Naive thymus-derived CD4-positive, alpha-beta T cell (primary cell): ENCODE data around the gene CSAG1. TPM values are rescaled to one million over a fixed set of nuclear protein-coding genes. Genes with fewer than 3 reads are reported as not detected.
"Not testable (repeated sequence)": the region's sequence is repeated elsewhere in the genome, so short reads cannot be mapped to it uniquely, and the experiment has no call there.

Source experiments
- ATAC-seq: fragments of 150-1000 bp; cut with Tn5 transposase; 2 replicates; pipeline ENCODE4 v1.10.0; 2021; ENCODE audit warnings: mild to moderate bottlenecking, moderate library complexity
- CTCF ChIA-PET: fragments of 350-600 bp; sonication (Branson Sonifier 250); formaldehyde crosslinking; loops from one replicate; lab custom pipeline; 2021; ENCODE audit warnings: antibody characterized with exemption; lab: Charles Lee
- POLR2A ChIA-PET: fragments of 350-600 bp; sonication (Branson Sonifier 250); formaldehyde crosslinking; loops from one replicate; lab custom pipeline; 2021; ENCODE audit warnings: antibody characterized with exemption, inconsistent platforms; lab: Charles Lee
- DNase-seq, 9 donors: peaks; one replicate each; pipeline versions ENCODE4 v3.0.0 to v3.0.0-alpha.2; 2020 to 2022; ENCODE audit warnings: mixed read lengths in 1 of 9
- H3K27ac ChIP-seq: one replicate; pipeline ENCODE4 v1.7.0; 2013; ENCODE audit warnings: mild to moderate bottlenecking, low read depth, low read length, moderate library complexity
- H3K27me3 ChIP-seq, 2 donors: one replicate each; pipeline ENCODE4 v1.7.0; 2013; ENCODE audit warnings: low read length in 2 of 2, mild to moderate bottlenecking in 2 of 2, moderate library complexity in 2 of 2; ENCODE audit not compliant: control insufficient read depth in 2 of 2, insufficient read depth in 2 of 2
- H3K36me3 ChIP-seq, 3 experiments: 1 replicate in 2 of 3; 2 replicates in 1 of 3; pipeline ENCODE4 v1.7.0; 2013; ENCODE audit warnings: low read length in 3 of 3, mild to moderate bottlenecking in 3 of 3, moderate library complexity in 1 of 3; ENCODE audit not compliant: insufficient read depth in 3 of 3, control insufficient read depth in 2 of 3
- H3K4me1 ChIP-seq, 2 donors: one replicate each; pipeline ENCODE4 v1.7.0; 2013; ENCODE audit warnings: low read length in 2 of 2, mild to moderate bottlenecking in 2 of 2, moderate library complexity in 1 of 2; ENCODE audit not compliant: control insufficient read depth in 2 of 2, insufficient read depth in 2 of 2
- H3K4me3 ChIP-seq: 2 replicates; pipeline ENCODE4 v1.7.0; 2013; ENCODE audit warnings: mild to moderate bottlenecking, low read length
- H3K9me3 ChIP-seq, 3 experiments: 1 replicate in 2 of 3; 2 replicates in 1 of 3; pipeline ENCODE4 v1.7.0; 2013; ENCODE audit warnings: low read length in 3 of 3; ENCODE audit not compliant: control insufficient read depth in 2 of 3
- H3K27ac Mint-ChIP-seq, 9 donors: one replicate each; pipeline ENCODE4 v1.8.0; 2020 to 2022; ENCODE audit warnings: mixed read lengths in 9 of 9, mild to moderate bottlenecking in 8 of 9, moderate library complexity in 5 of 9, inconsistent platforms in 2 of 9
- H3K27me3 Mint-ChIP-seq, 5 donors: one replicate each; pipeline ENCODE4 v1.8.0; 2021 to 2022; ENCODE audit warnings: mixed read lengths in 5 of 5, mild to moderate bottlenecking in 1 of 5
- H3K36me3 Mint-ChIP-seq, 5 donors: one replicate each; pipeline ENCODE4 v1.8.0; 2020 to 2022; ENCODE audit warnings: mixed read lengths in 5 of 5, mild to moderate bottlenecking in 3 of 5, inconsistent platforms in 1 of 5
- H3K4me1 Mint-ChIP-seq, 7 donors: one replicate each; pipeline ENCODE4 v1.8.0; 2020 to 2022; ENCODE audit warnings: mixed read lengths in 7 of 7, mild to moderate bottlenecking in 3 of 7, inconsistent platforms in 1 of 7
- H3K4me3 Mint-ChIP-seq, 10 donors: one replicate each; pipeline ENCODE4 v1.8.0; 2020 to 2022; ENCODE audit warnings: mild to moderate bottlenecking in 10 of 10, mixed read lengths in 10 of 10, moderate library complexity in 6 of 10, inconsistent platforms in 2 of 10
- H3K9me3 Mint-ChIP-seq, 11 donors: one replicate each; pipeline ENCODE4 v1.8.0; 2020 to 2022; ENCODE audit warnings: mixed read lengths in 11 of 11, mild to moderate bottlenecking in 4 of 11, inconsistent platforms in 1 of 11, moderate library complexity in 1 of 11
- intact Hi-C, 2 donors: fragments of 100-400 bp; cut with micrococcal nuclease; formaldehyde crosslinking; loops; one replicate each; pipeline ENCODE4 v1.15.1; 2023
- polyA plus RNA-seq, 2 donors: library from polyadenylated mRNA; unstranded; fragments of 300-500 nt; fragmentation: Illumina TruSeq; gene quantifications; one replicate each; pipeline ENCODE4 v1.2.3, GENCODE V29; 2021
- total RNA-seq, 6 experiments: library from RNA in 5 of 6; stranded (reverse) in 5 of 6; gene quantifications; 1 replicate in 5 of 6; 2 replicates in 1 of 6; pipeline ENCODE4 v1.2.3 and lab custom pipeline; 2021 to 2026

CSAG1 gene
- total and polyA plus RNA-seq, 7 experiments from 2014 or later = not detected

DNA sequence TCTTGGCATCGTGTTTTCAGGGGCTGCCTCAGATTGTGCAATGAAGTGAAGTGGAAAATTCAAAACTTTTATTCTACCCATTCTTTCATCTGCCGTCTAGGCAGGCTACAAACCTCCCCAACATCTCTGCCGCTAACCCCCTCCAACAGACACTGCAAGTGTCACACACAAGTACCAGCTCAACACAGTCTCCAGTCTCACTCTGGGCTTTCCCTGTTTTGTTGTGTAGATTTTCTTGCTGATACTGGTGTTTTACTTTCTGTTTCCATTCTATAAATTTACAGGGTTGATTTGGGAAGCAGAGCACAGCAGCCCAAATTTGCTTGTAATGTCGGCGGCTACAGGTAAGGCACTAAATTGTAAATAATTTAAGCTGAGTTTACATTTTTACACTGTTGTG, 21.4 kb upstream of the CSAG1 start:
- CTCF ChIA-PET, H3K36me3 ChIP-seq, intact Hi-C loops, H3K27me3 ChIP-seq, H3K4me3 ChIP-seq, H3K4me3 Mint-ChIP-seq, H3K36me3 Mint-ChIP-seq, H3K4me1 Mint-ChIP-seq, H3K4me1 ChIP-seq, H3K27ac Mint-ChIP-seq, POLR2A ChIA-PET, H3K9me3 Mint-ChIP-seq, H3K9me3 ChIP-seq, H3K27ac ChIP-seq, DNase-seq, H3K27me3 Mint-ChIP-seq, ATAC-seq: not testable (repeated sequence)

DNA sequence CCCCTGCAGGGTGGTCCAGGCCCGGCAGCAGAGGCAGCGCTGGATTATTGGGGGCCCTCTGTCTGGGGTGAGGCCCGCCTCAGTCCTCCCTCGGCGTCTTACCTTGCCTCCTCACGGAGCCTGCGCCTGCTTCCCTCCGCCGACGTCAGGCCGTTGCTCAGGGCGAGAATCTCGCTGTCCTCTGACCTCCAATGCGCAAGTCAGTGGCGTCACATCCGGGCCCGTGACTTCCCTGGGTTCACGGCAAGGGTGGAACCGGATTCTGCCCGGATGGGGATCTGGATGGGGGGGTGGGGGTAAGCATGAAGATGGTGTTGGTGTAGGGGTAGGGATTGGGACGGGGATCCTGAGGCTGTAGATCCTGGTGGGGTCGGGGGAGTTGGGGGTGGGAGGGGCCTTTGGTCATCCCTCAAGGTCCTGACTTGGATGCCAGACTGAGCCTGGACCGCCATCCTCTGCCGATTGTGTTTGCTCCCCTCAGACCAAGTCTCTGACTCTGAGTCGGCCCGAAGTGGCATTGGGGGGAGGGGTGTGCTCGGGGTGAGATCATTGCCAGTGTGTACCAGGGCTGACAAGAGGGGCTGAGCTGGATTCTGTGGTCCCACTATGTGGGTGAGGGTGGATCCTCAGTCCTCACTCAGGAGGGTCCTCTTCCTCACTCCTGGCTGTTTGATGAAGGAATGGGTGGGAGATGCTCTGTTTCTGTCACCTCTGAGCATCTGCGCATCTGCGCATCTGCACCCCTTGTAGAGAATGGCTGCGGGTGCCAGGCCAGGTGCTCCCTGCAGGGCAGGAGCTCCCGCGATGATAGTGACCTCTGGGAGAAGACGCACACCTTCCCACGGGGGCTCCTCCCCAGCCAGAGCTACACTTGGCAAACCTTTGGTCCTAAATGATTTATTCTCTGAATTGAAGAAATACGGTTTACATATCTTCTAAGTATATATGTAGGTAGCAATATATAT, 20.4 kb upstream of the CSAG1 start, which contains the start of gene MAGEA2:
Gene MAGEA2, minus strand, starts transcription at position 157 of the 965 bp plus-strand sequence. CDS start 2,479 bp downstream, outside the sequence.
- H3K9me3 ChIP-seq, H3K4me3 Mint-ChIP-seq, CTCF ChIA-PET, H3K36me3 Mint-ChIP-seq, H3K27me3 ChIP-seq, POLR2A ChIA-PET, DNase-seq, H3K36me3 ChIP-seq, H3K4me1 ChIP-seq, H3K4me1 Mint-ChIP-seq, ATAC-seq, H3K27ac ChIP-seq, H3K4me3 ChIP-seq, H3K9me3 Mint-ChIP-seq, H3K27ac Mint-ChIP-seq, intact Hi-C loops, H3K27me3 Mint-ChIP-seq: not testable (repeated sequence)

GRCh38 chrX:152738560-152738959, 5.0 kb upstream of the CSAG1 start:
- H3K27ac ChIP-seq = no peak overlapping the region
- intact Hi-C loops = no loop called here
- no peaks in the 10 kb centered on the region for H3K9me3 ChIP-seq
- Mint-ChIP-seq H3K36me3 (no peaks in the 10 kb centered on the region), H3K9me3 (peaks cover 0 to 2% (median 0%) of the 10 kb centered on the region in 11 donors), H3K27ac (no peak overlapping the region), H3K4me1 (no peaks in the 10 kb centered on the region), H3K4me3 (no peak overlapping the region), H3K27me3 (peaks cover 0 to 8% (median 0%) of the 10 kb centered on the region in 5 donors)
- no peaks in the 10 kb centered on the region for H3K4me1 ChIP-seq
- POLR2A ChIA-PET = no interaction called here
- no peaks in the 10 kb centered on the region for H3K27me3 ChIP-seq
- CTCF ChIA-PET = no interaction called here
- H3K36me3 ChIP-seq = no peaks in the 10 kb centered on the region
- no peak overlapping the region for H3K4me3 ChIP-seq
- ATAC-seq (no peak), DNase-seq (no peak)

- H3K27me3 Mint-ChIP-seq, intact Hi-C loops, H3K27ac Mint-ChIP-seq, ATAC-seq, DNase-seq, H3K4me3 Mint-ChIP-seq, H3K9me3 ChIP-seq, H3K4me3 ChIP-seq, H3K4me1 Mint-ChIP-seq, H3K9me3 Mint-ChIP-seq, H3K27me3 ChIP-seq, H3K4me1 ChIP-seq, H3K36me3 ChIP-seq, H3K36me3 Mint-ChIP-seq, CTCF ChIA-PET, POLR2A ChIA-PET, H3K27ac ChIP-seq: not testable (repeated sequence)
Observed at GRCh38 chrX:152736528-152736927, 3.0 kb upstream of the CSAG1 start.

GRCh38 chrX:152735860-152736511, 2.5 kb upstream of the CSAG1 start:
- Mint-ChIP-seq H3K4me1 (peaks cover 0 to 2% (median 0%) of the 10 kb centered on the region in 7 donors), H3K36me3 (no peaks in the 10 kb centered on the region), H3K4me3 (no peak overlapping the region), H3K27me3 (peaks cover 0 to 8% (median 0%) of the 10 kb centered on the region in 5 donors), H3K27ac (no peak overlapping the region), H3K9me3 (peaks cover 0 to 2% (median 0%) of the 10 kb centered on the region in 11 donors)
- DNase-seq (no peak), ATAC-seq (no peak)
- intact Hi-C loops = no loop called here
- no peak overlapping the region for H3K4me3 ChIP-seq
- POLR2A ChIA-PET = no interaction called here
- H3K36me3 ChIP-seq = no peaks in the 10 kb centered on the region
- H3K27ac ChIP-seq = no peak overlapping the region
- H3K27me3 ChIP-seq = no peaks in the 10 kb centered on the region
- CTCF ChIA-PET = no interaction called here
- H3K9me3 ChIP-seq = no peaks in the 10 kb centered on the region
- no peaks in the 10 kb centered on the region for H3K4me1 ChIP-seq

DNA sequence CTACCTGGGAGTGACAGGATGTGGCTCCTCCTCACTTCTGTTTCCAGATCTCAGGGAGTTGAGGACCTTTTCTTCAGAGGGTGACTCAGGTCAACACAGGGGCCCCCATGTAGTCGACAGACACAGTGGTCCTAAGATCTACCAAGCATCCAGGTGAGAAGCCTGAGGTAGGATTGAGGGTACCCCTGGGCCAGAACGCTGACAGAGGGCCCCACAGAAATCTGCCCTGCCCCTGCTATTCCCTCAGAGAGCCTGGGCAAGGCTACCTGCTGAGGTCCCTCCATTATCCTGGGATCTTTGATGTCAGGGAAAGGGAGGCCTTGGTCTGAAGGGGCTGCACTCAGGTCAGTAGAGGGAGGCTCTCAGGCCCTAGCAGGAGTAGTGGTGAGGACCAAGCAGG, 1.6 kb upstream of the CSAG1 start:
- no peaks in the 10 kb centered on the region for H3K27me3 ChIP-seq
- no peak for ATAC-seq
- ChIA-PET POLR2A (no interaction called here), CTCF (no interaction called here)
- Mint-ChIP-seq H3K9me3 (no peaks in the 10 kb centered on the region), H3K4me1 (peaks cover 0 to 2% (median 0%) of the 10 kb centered on the region in 7 donors), H3K4me3 (no peak overlapping the region), H3K36me3 (no peaks in the 10 kb centered on the region), H3K27me3 (peaks cover 0 to 8% (median 0%) of the 10 kb centered on the region in 5 donors), H3K27ac (no peak overlapping the region)
- DNase-seq = no peak
- H3K4me1 ChIP-seq = no peaks in the 10 kb centered on the region
- no peak overlapping the region for H3K27ac ChIP-seq
- no peak overlapping the region for H3K4me3 ChIP-seq
- H3K36me3 ChIP-seq = no peaks in the 10 kb centered on the region
- no peaks in the 10 kb centered on the region for H3K9me3 ChIP-seq
- intact Hi-C loops = no loop called here
